T-helper 1 cell treated with Interleukin-12 subunit alpha and Interleukin-12 subunit beta and Interleukin-4 antibody, amounts not matched to agents 30 μg/mL and 1 μg/mL, for 36 hours (primary cell): Measurements from ENCODE around the gene NID1.
A peak's percentile ranks its signal among the peaks of the same experiment; 100 is the strongest.
"Not testable (repeated sequence)": the region's sequence is repeated elsewhere in the genome, so short reads cannot be mapped to it uniquely, and the experiment has no call there.

Experiments used
- H3K27ac Mint-ChIP-seq: one replicate; pipeline ENCODE4 v1.8.0; 2021; ENCODE audit warnings: mild to moderate bottlenecking, mixed read lengths
- H3K27me3 Mint-ChIP-seq: one replicate; pipeline ENCODE4 v1.8.0; 2021; ENCODE audit warnings: low read depth, mixed read lengths
- H3K36me3 Mint-ChIP-seq: one replicate; pipeline ENCODE4 v1.8.0; 2021; ENCODE audit warnings: low read depth, mixed read lengths
- H3K4me1 Mint-ChIP-seq: one replicate; pipeline ENCODE4 v1.8.0; 2021; ENCODE audit warnings: low read depth, mixed read lengths
- H3K4me3 Mint-ChIP-seq: one replicate; pipeline ENCODE4 v1.8.0; 2021; ENCODE audit warnings: mild to moderate bottlenecking, moderate library complexity, mixed read lengths
- H3K9me3 Mint-ChIP-seq: one replicate; pipeline ENCODE4 v1.8.0; 2021; ENCODE audit warnings: mixed read lengths

Gene NID1

GRCh38 chr1:236083650-236084385, 18.9 kb upstream of the NID1 start:
- Mint-ChIP-seq H3K9me3 (peaks cover 4% of the 10 kb centered on the region), H3K4me1 (no peaks in the 10 kb centered on the region), H3K27me3 (peaks cover 7% of the 10 kb centered on the region), H3K4me3 (no peak overlapping the region), H3K27ac (no peak overlapping the region), H3K36me3 (no peaks in the 10 kb centered on the region)

GRCh38 chr1:236082526-236082925, 17.6 kb upstream of the NID1 start:
- no peak overlapping the region for H3K4me3 Mint-ChIP-seq
- peaks cover 7% of the 10 kb centered on the region for H3K9me3 Mint-ChIP-seq
- no peak overlapping the region for H3K27ac Mint-ChIP-seq
- H3K27me3 Mint-ChIP-seq = peaks cover 2% of the 10 kb centered on the region
- H3K4me1 Mint-ChIP-seq = no peaks in the 10 kb centered on the region
- H3K36me3 Mint-ChIP-seq = no peaks in the 10 kb centered on the region

GRCh38 chr1:236081546-236082227, 16.8 kb upstream of the NID1 start:
- no peak overlapping the region for H3K4me3 Mint-ChIP-seq
- H3K4me1 Mint-ChIP-seq = no peaks in the 10 kb centered on the region
- no peak overlapping the region for H3K27ac Mint-ChIP-seq
- H3K9me3 Mint-ChIP-seq = peaks cover 5% of the 10 kb centered on the region
- H3K27me3 Mint-ChIP-seq = peaks cover 2% of the 10 kb centered on the region
- no peaks in the 10 kb centered on the region for H3K36me3 Mint-ChIP-seq

GRCh38 chr1:236079703-236080102, 14.8 kb upstream of the NID1 start:
- Mint-ChIP-seq H3K27ac (no peak overlapping the region), H3K36me3 (no peaks in the 10 kb centered on the region), H3K4me1 (no peaks in the 10 kb centered on the region), H3K9me3 (peaks cover 5% of the 10 kb centered on the region), H3K4me3 (no peak overlapping the region), H3K27me3 (peaks cover 7% of the 10 kb centered on the region)

- H3K4me1 Mint-ChIP-seq = no peaks in the 10 kb centered on the region
- H3K36me3 Mint-ChIP-seq = no peaks in the 10 kb centered on the region
- no peak overlapping the region for H3K4me3 Mint-ChIP-seq
- peaks cover 7% of the 10 kb centered on the region for H3K27me3 Mint-ChIP-seq
- H3K27ac Mint-ChIP-seq = no peak overlapping the region
- peaks cover 5% of the 10 kb centered on the region for H3K9me3 Mint-ChIP-seq
These were observed 14.1 kb upstream of the NID1 start for GRCh38 chr1:236078993-236079392.

GRCh38 chr1:236078077-236078476, 13.2 kb upstream of the NID1 start:
- H3K9me3 Mint-ChIP-seq, H3K27me3 Mint-ChIP-seq, H3K4me3 Mint-ChIP-seq, H3K4me1 Mint-ChIP-seq, H3K36me3 Mint-ChIP-seq, H3K27ac Mint-ChIP-seq: not testable (repeated sequence)

- no peak overlapping the region for H3K4me3 Mint-ChIP-seq
- H3K36me3 Mint-ChIP-seq = no peaks in the 10 kb centered on the region
- H3K4me1 Mint-ChIP-seq = no peaks in the 10 kb centered on the region
- H3K9me3 Mint-ChIP-seq = peaks cover 5% of the 10 kb centered on the region
- H3K27ac Mint-ChIP-seq = no peak overlapping the region
- H3K27me3 Mint-ChIP-seq = peaks cover 14% of the 10 kb centered on the region
These were observed 11.0 kb upstream of the NID1 start for GRCh38 chr1:236075848-236076247.

- no peaks in the 10 kb centered on the region for H3K4me1 Mint-ChIP-seq
- H3K9me3 Mint-ChIP-seq = peaks cover 5% of the 10 kb centered on the region
- no peak overlapping the region for H3K4me3 Mint-ChIP-seq
- H3K27me3 Mint-ChIP-seq = peaks cover 24% of the 10 kb centered on the region
- H3K36me3 Mint-ChIP-seq = no peaks in the 10 kb centered on the region
- no peak overlapping the region for H3K27ac Mint-ChIP-seq
These were observed 8.5 kb upstream of the NID1 start for GRCh38 chr1:236073307-236073897.

- H3K27me3 Mint-ChIP-seq = peaks cover 37% of the 10 kb centered on the region
- peaks cover 5% of the 10 kb centered on the region for H3K4me1 Mint-ChIP-seq
- H3K9me3 Mint-ChIP-seq = no peaks in the 10 kb centered on the region
- H3K36me3 Mint-ChIP-seq = no peaks in the 10 kb centered on the region
- no peak overlapping the region for H3K4me3 Mint-ChIP-seq
- H3K27ac Mint-ChIP-seq = no peak overlapping the region
These were observed 7.1 kb upstream of the NID1 start for GRCh38 chr1:236072001-236072400.

GRCh38 chr1:236070753-236071152, 5.9 kb upstream of the NID1 start:
- peaks cover 42% of the 10 kb centered on the region for H3K27me3 Mint-ChIP-seq
- peaks cover 1% of the 10 kb centered on the region for H3K36me3 Mint-ChIP-seq
- H3K9me3 Mint-ChIP-seq = no peaks in the 10 kb centered on the region
- H3K4me3 Mint-ChIP-seq = no peak overlapping the region
- peaks cover 17% of the 10 kb centered on the region for H3K4me1 Mint-ChIP-seq
- H3K27ac Mint-ChIP-seq = no peak overlapping the region

- peaks cover 1% of the 10 kb centered on the region for H3K36me3 Mint-ChIP-seq
- no peak overlapping the region for H3K27ac Mint-ChIP-seq
- H3K9me3 Mint-ChIP-seq = no peaks in the 10 kb centered on the region
- H3K4me1 Mint-ChIP-seq = peaks cover 22% of the 10 kb centered on the region
- H3K27me3 Mint-ChIP-seq = peaks cover 48% of the 10 kb centered on the region
- no peak overlapping the region for H3K4me3 Mint-ChIP-seq
These were observed 4.9 kb upstream of the NID1 start for GRCh38 chr1:236069796-236070195.

GRCh38 chr1:236067854-236068454, 3.1 kb upstream of the NID1 start:
- peaks cover 58% of the 10 kb centered on the region for H3K27me3 Mint-ChIP-seq
- H3K27ac Mint-ChIP-seq = no peak overlapping the region
- H3K4me1 Mint-ChIP-seq = peaks cover 22% of the 10 kb centered on the region
- no peak overlapping the region for H3K4me3 Mint-ChIP-seq
- peaks cover 1% of the 10 kb centered on the region for H3K36me3 Mint-ChIP-seq
- no peaks in the 10 kb centered on the region for H3K9me3 Mint-ChIP-seq

- Mint-ChIP-seq H3K4me3 (peak overlapping the region; percentile 55), H3K9me3 (no peaks in the 10 kb centered on the region), H3K27me3 (peaks cover 59% of the 10 kb centered on the region), H3K36me3 (peaks cover 1% of the 10 kb centered on the region), H3K4me1 (peaks cover 22% of the 10 kb centered on the region), H3K27ac (peak overlapping the region; percentile 74)
These were observed 2.0 kb upstream of the NID1 start for GRCh38 chr1:236066828-236067386.

- H3K27ac Mint-ChIP-seq = no peak overlapping the region
- H3K27me3 Mint-ChIP-seq = peaks cover 67% of the 10 kb centered on the region
- H3K36me3 Mint-ChIP-seq = peaks cover 1% of the 10 kb centered on the region
These were observed 1.2 kb upstream of the NID1 start for GRCh38 chr1:236066054-236066453.

More at GRCh38 chr1:236066054-236066453, 1.2 kb upstream of the NID1 start:
- Mint-ChIP-seq H3K4me1 (peaks cover 22% of the 10 kb centered on the region), H3K9me3 (no peaks in the 10 kb centered on the region), H3K4me3 (peak overlapping the region; percentile 40)
